PC-9 (cell line): ENCODE results near the gene RGS7. TPM values are rescaled to one million over a fixed set of nuclear protein-coding genes. Genes with fewer than 3 reads are reported as not detected.
A peak's percentile ranks its signal among the peaks of the same experiment; 100 is the strongest.

ENCODE experiments used
- BruUV-seq: library from RNA; stranded (reverse); fragments of 400-500 nt; replicated peaks from 2 replicates; lab custom pipeline; 2021; lab: Mats Ljungman, UMichigan
- CTCF ChIA-PET: fragments of 300-600 bp; sonication (Branson Sonifier 250); formaldehyde crosslinking; loops from one replicate; lab custom pipeline; 2022; ENCODE audit warnings: antibody characterized with exemption; lab: Charles Lee
- POLR2A ChIA-PET: fragments of 300-600 bp; sonication (Branson Sonifier 250); formaldehyde crosslinking; loops from one replicate; lab custom pipeline; 2022; ENCODE audit warnings: antibody characterized with exemption; ENCODE audit not compliant: unreplicated experiment; lab: Charles Lee
- DNase-seq, 2 experiments: peaks; one replicate each; pipeline versions ENCODE4 v3.0.0 to v3.0.0-alpha.2; 2015 to 2022; ENCODE audit warnings: mixed read lengths in 1 of 2
- H2AFZ ChIP-seq: fragments of 200-600 bp; sonication (generic); 2 replicates; pipeline ENCODE4 v1.8.1; 2017; ENCODE audit warnings: antibody characterized with exemption
- H3F3A ChIP-seq: fragments of 200-600 bp; sonication (generic); 2 replicates; pipeline ENCODE4 v1.8.1; 2017; ENCODE audit warnings: antibody characterized with exemption, mild to moderate bottlenecking, low read depth; ENCODE audit not compliant: insufficient read depth
- H3K27ac ChIP-seq: fragments of 200-600 bp; sonication (generic); 2 replicates; pipeline ENCODE4 v1.6.1; 2016; ENCODE audit warnings: mixed run types
- H3K27me3 ChIP-seq: fragments of 200-600 bp; sonication (generic); 2 replicates; pipeline ENCODE4 v1.6.1; 2016; ENCODE audit warnings: low read depth, mixed run types; ENCODE audit not compliant: insufficient read depth
- H3K36me3 ChIP-seq: fragments of 200-600 bp; sonication (generic); 2 replicates; pipeline ENCODE4 v1.6.1; 2016; ENCODE audit warnings: low read depth, mixed run types
- H3K4me1 ChIP-seq: fragments of 200-600 bp; sonication (generic); replicated peaks from 2 replicates; pipeline ENCODE4 v1.6.1; 2016; ENCODE audit warnings: mixed run types; ENCODE audit not compliant: insufficient read depth
- H3K4me2 ChIP-seq: fragments of 200-600 bp; sonication (generic); 2 replicates; pipeline ENCODE4 v1.6.1; 2017; ENCODE audit warnings: mixed run types
- H3K4me3 ChIP-seq: fragments of 200-600 bp; sonication (generic); 2 replicates; pipeline ENCODE4 v1.6.1; 2016; ENCODE audit warnings: mixed run types
- H3K79me2 ChIP-seq: fragments of 200-600 bp; sonication (generic); 2 replicates; pipeline ENCODE4 v1.6.1; 2017; ENCODE audit warnings: low read depth, mixed run types
- H3K9me2 ChIP-seq: fragments of 200-600 bp; sonication (generic); 2 replicates; pipeline ENCODE4 v1.8.1; 2017; ENCODE audit warnings: mild to moderate bottlenecking; ENCODE audit not compliant: insufficient read depth
- H3K9me3 ChIP-seq: fragments of 200-600 bp; sonication (generic); 2 replicates; pipeline ENCODE4 v1.8.1; 2016; ENCODE audit warnings: low read depth; ENCODE audit not compliant: insufficient read depth
- H4K20me1 ChIP-seq: fragments of 200-600 bp; sonication (generic); 2 replicates; pipeline ENCODE4 v1.8.1; 2017; ENCODE audit not compliant: insufficient read depth
- CTCF ChIP-seq: fragments of 200-600 bp; sonication (generic); conservative IDR thresholded peaks from 2 replicates; pipeline ENCODE4 v1.6.1; 2017; ENCODE audit warnings: mixed run types, antibody characterized with exemption, mild to moderate bottlenecking, moderate library complexity
- EZH2 ChIP-seq: fragments of 200-600 bp; sonication (generic); IDR thresholded peaks from 2 replicates; pipeline ENCODE4 v1.8.0; 2017; ENCODE audit warnings: antibody characterized with exemption, low read depth
- intact Hi-C: fragments of 100-400 bp; cut with micrococcal nuclease; formaldehyde crosslinking; loops from one replicate; pipeline ENCODE4 v1.10.0; 2022; ENCODE audit not compliant: unreplicated experiment
- total RNA-seq: library from RNA; stranded (reverse); gene quantifications from 2 replicates; pipeline ENCODE4 v1.2.3, GENCODE V29; 2021

Gene RGS7
- total RNA-seq, 1 experiment from 2014 or later = 5.8 TPM

- no peak for DNase-seq
- no peak overlapping the region for H3K4me3 ChIP-seq
- 0 out of 2 replicates have a peak, but pooled peaks cover 4% of the 10 kb centered on the region for H3K9me2 ChIP-seq
- ChIA-PET POLR2A (no interaction called here), CTCF (interaction anchor here (0.7 kb wide), 1 partner anchor 701 kb away, joined by 5 read pairs; no protein-coding TSS in a partner anchor)
- no peaks in the 10 kb centered on the region for H3K4me1 ChIP-seq
- H4K20me1 ChIP-seq = no peaks in the 10 kb centered on the region
- no peaks in the 10 kb centered on the region for H3F3A ChIP-seq
- peaks cover 30% of the 10 kb centered on the region; the same call in 1 of the 2 replicates for H3K27me3 ChIP-seq
- H2AFZ ChIP-seq = no peak overlapping the region
- 0 out of 2 replicates have a peak overlapping the region, but pooled peaks have one; percentile 16 for H3K4me2 ChIP-seq
- intact Hi-C loops = loop anchor here (1.0 to 5.0 kb wide), 4 partner anchors 22 to 99 kb away; no protein-coding TSS in a partner anchor
- BruUV-seq = no TSS peak
- peak; percentile 22; the same call in 1 of the 2 replicates for TF ChIP-seq CTCF
- TF ChIP-seq EZH2 = no peak
- no peaks in the 10 kb centered on the region for H3K79me2 ChIP-seq
- H3K9me3 ChIP-seq = no peaks in the 10 kb centered on the region
- H3K36me3 ChIP-seq = no peaks in the 10 kb centered on the region
- no peak overlapping the region for H3K27ac ChIP-seq
Observed at GRCh38 chr1:240831922-240832321, 525.1 kb downstream of the RGS7 start.

GRCh38 chr1:240831191-240831631, 525.8 kb downstream of the RGS7 start:
- no peaks in the 10 kb centered on the region for H4K20me1 ChIP-seq
- H2AFZ ChIP-seq = no peak overlapping the region
- POLR2A ChIA-PET = interaction anchor here (0.7 kb wide), 1 partner anchor 66 kb away, joined by 5 read pairs; no protein-coding TSS in a partner anchor

GRCh38 chr1:240829487-240829886, 527.5 kb downstream of the RGS7 start:
- Histone ChIP-seq H4K20me1 (no peaks in the 10 kb centered on the region), H3K4me1 (no peaks in the 10 kb centered on the region), H3K36me3 (no peaks in the 10 kb centered on the region), H2AFZ (no peak overlapping the region), H3K27ac (no peak overlapping the region), H3F3A (no peaks in the 10 kb centered on the region), H3K27me3 (peaks cover 34% of the 10 kb centered on the region), H3K9me3 (no peaks in the 10 kb centered on the region), H3K4me2 (no peak overlapping the region), H3K4me3 (no peak overlapping the region), H3K9me2 (0 out of 2 replicates have a peak, but pooled peaks cover 4% of the 10 kb centered on the region), H3K79me2 (no peaks in the 10 kb centered on the region)
- ChIA-PET POLR2A (interaction anchor here (0.6 kb wide), 1 partner anchor 195 kb away, joined by 4 read pairs; no protein-coding TSS in a partner anchor), CTCF (no interaction called here)
- BruUV-seq = no TSS peak
- intact Hi-C loops = no loop called here
- no peak for TF ChIP-seq EZH2
- TF ChIP-seq CTCF = no peak
- DNase-seq = no peak

More at GRCh38 chr1:240831191-240831631, 525.8 kb downstream of the RGS7 start:
- TF ChIP-seq CTCF = no peak
- no peak for TF ChIP-seq EZH2
- no peak overlapping the region for H3K27ac ChIP-seq
- intact Hi-C loops = loop anchor here (1.0 to 5.0 kb wide), 4 partner anchors 21 to 98 kb away; no protein-coding TSS in a partner anchor
- no peak overlapping the region for H3K4me3 ChIP-seq
- H3K9me3 ChIP-seq = no peaks in the 10 kb centered on the region
- CTCF ChIA-PET = interaction anchor here (0.7 kb wide), 1 partner anchor 701 kb away, joined by 5 read pairs; no protein-coding TSS in a partner anchor
- no peaks in the 10 kb centered on the region for H3K79me2 ChIP-seq
- H3K4me1 ChIP-seq = no peaks in the 10 kb centered on the region
- H3K36me3 ChIP-seq = no peaks in the 10 kb centered on the region
- 0 out of 2 replicates have a peak, but pooled peaks cover 4% of the 10 kb centered on the region for H3K9me2 ChIP-seq
- no TSS peak for BruUV-seq
- peak; percentile 9 to 69 for DNase-seq
- H3K4me2 ChIP-seq = no peak overlapping the region
- no peaks in the 10 kb centered on the region for H3F3A ChIP-seq
- H3K27me3 ChIP-seq = peaks cover 29% of the 10 kb centered on the region; the same call in 1 of the 2 replicates
